Esophagus muscularis mucosa (tissue), 4 donors: Measurements from ENCODE around the gene GPX6. TPM values are rescaled to one million over a fixed set of nuclear protein-coding genes. Genes with fewer than 3 reads are reported as not detected.
"Not testable (repeated sequence)": the region's sequence is repeated elsewhere in the genome, so short reads cannot be mapped to it uniquely, and the experiment has no call there.

Experiments
- DNase-seq: peaks from one replicate; pipeline ENCODE4 v3.0.0-alpha.2; 2017; ENCODE audit errors: extremely low spot score
- H3K27ac ChIP-seq, 4 donors: fragments of 200-600 bp; sonication (generic); replicated peaks in 1 of 4; 1 replicate in 3 of 4; 2 replicates in 1 of 4; pipeline ENCODE4 v1.5.1; 2016 to 2019; ENCODE audit warnings: mild to moderate bottlenecking in 1 of 4
- H3K27me3 ChIP-seq, 4 donors: fragments of 200-600 bp; sonication (generic); one replicate each; pipeline versions ENCODE4 v1.5.1 to v1.6.0; 2016 to 2019
- H3K36me3 ChIP-seq, 4 donors: fragments of 200-600 bp; sonication (generic); one replicate each; pipeline ENCODE4 v1.5.1; 2016 to 2019
- H3K4me1 ChIP-seq, 4 donors: fragments of 200-600 bp; sonication (generic); one replicate each; pipeline ENCODE4 v1.5.1; 2016 to 2019
- H3K4me3 ChIP-seq, 4 donors: fragments of 200-600 bp; sonication (generic); 1 replicate in 2 of 4; 2 replicates in 2 of 4; pipeline ENCODE4 v1.5.1; 2016 to 2019; ENCODE audit warnings: mild to moderate bottlenecking in 4 of 4, moderate library complexity in 1 of 4
- H3K9me3 ChIP-seq, 4 donors: fragments of 200-600 bp; sonication (generic); 1 replicate in 3 of 4; 2 replicates in 1 of 4; pipeline ENCODE4 v1.5.1; 2016 to 2019
- EP300 ChIP-seq: sonication (generic); formaldehyde crosslinking; IDR thresholded peaks from one replicate; pipeline ENCODE4 v1.6.1; 2017; ENCODE audit warnings: antibody characterized with exemption
- POLR2A ChIP-seq: fragments of 450-650 bp; IDR thresholded peaks from one replicate; pipeline ENCODE4 v1.6.1; 2017; ENCODE audit warnings: antibody characterized with exemption, moderate library complexity, mild to moderate bottlenecking, low read depth
- POLR2AphosphoS5 ChIP-seq, 2 donors: sonication (generic); formaldehyde crosslinking; IDR thresholded peaks; one replicate each; pipeline ENCODE4 v1.6.1; 2017; ENCODE audit warnings: antibody characterized with exemption in 2 of 2
- WGBS: methylation state at CpG from one replicate; pipeline ENCODE4 v1.1.5; 2018; 5-methylcytosine and 5-hydroxymethylcytosine counted together
- intact Hi-C: fragments of 100-400 bp; cut with DNase I; formaldehyde crosslinking; loops from one replicate; pipeline ENCODE4 v1.15.1; 2023
- total RNA-seq, 4 donors: library from RNA; depleted of rRNA; stranded (reverse); fragments of >200 nt; gene quantifications; one replicate each; pipeline versions ENCODE4 v1.1.0 to v1.2.1, GENCODE V29; 2016
- TF ChIP-seq, protein P1 (sequence below), 3 experiments: fragments of 200-600 bp in 2 of 3; fragments of 450-650 bp in 1 of 3; sonication (generic) in 2 of 3; IDR thresholded peaks; one replicate each; pipeline ENCODE4 v1.5.1; 2017 to 2019; ENCODE audit warnings: antibody characterized with exemption in 3 of 3, mild to moderate bottlenecking in 2 of 3, moderate library complexity in 1 of 3

The GPX6 gene
- total RNA-seq, 4 donors from 2014 or later: not detected

DNA sequence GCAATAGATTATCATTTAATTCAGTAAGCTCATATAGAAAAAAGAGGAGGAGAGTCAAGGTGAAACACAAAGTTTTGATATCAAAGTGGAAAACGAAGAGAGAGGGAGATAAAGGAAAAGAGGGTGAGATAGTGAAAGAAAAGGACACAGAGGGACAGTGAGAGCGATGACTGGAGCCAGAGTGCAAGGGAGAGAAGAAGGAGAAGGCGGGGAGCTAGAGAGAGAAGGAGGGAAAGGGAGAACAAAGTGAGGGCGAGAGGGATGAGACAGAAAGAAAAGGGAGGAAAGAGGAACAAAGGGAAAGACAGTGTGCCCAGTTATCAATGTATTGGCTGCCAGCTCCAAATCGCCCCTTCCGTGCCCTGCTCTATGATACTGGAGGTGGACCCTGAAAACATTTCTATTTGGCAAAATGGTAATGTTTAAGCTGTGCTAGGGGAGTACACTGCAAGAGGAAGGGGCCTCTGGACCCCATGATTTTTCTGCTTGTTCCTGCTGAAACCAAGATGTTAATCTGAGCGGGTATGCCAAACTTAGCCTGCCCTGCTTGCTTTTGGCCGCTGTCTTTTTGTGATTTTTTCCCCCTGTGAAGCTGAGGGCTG is 37.9 kb upstream of the GPX6 start:
- H3K27ac ChIP-seq: no peak overlapping the region
- no peaks in the 10 kb centered on the region for H3K9me3 ChIP-seq
- H3K36me3 ChIP-seq: no peaks in the 10 kb centered on the region
- no peak for DNase-seq
- no peaks in the 10 kb centered on the region for H3K4me1 ChIP-seq
- H3K27me3 ChIP-seq: peaks cover 0 to 57% (median 0%) of the 10 kb centered on the region in 4 donors
- H3K4me3 ChIP-seq: no peak overlapping the region
- intact Hi-C loops: no loop called here
- 52% methylated on average over 8 of the region's 8 CpGs for WGBS
- TF ChIP-seq POLR2A (no peak), POLR2AphosphoS5 (IDR thresholded peaks at IDR 0.05) (no peak), EP300 (no peak)
- TF ChIP-seq, protein P1, sequence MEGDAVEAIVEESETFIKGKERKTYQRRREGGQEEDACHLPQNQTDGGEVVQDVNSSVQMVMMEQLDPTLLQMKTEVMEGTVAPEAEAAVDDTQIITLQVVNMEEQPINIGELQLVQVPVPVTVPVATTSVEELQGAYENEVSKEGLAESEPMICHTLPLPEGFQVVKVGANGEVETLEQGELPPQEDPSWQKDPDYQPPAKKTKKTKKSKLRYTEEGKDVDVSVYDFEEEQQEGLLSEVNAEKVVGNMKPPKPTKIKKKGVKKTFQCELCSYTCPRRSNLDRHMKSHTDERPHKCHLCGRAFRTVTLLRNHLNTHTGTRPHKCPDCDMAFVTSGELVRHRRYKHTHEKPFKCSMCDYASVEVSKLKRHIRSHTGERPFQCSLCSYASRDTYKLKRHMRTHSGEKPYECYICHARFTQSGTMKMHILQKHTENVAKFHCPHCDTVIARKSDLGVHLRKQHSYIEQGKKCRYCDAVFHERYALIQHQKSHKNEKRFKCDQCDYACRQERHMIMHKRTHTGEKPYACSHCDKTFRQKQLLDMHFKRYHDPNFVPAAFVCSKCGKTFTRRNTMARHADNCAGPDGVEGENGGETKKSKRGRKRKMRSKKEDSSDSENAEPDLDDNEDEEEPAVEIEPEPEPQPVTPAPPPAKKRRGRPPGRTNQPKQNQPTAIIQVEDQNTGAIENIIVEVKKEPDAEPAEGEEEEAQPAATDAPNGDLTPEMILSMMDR (IDR thresholded peaks at IDR 0.05): no peak

DNA sequence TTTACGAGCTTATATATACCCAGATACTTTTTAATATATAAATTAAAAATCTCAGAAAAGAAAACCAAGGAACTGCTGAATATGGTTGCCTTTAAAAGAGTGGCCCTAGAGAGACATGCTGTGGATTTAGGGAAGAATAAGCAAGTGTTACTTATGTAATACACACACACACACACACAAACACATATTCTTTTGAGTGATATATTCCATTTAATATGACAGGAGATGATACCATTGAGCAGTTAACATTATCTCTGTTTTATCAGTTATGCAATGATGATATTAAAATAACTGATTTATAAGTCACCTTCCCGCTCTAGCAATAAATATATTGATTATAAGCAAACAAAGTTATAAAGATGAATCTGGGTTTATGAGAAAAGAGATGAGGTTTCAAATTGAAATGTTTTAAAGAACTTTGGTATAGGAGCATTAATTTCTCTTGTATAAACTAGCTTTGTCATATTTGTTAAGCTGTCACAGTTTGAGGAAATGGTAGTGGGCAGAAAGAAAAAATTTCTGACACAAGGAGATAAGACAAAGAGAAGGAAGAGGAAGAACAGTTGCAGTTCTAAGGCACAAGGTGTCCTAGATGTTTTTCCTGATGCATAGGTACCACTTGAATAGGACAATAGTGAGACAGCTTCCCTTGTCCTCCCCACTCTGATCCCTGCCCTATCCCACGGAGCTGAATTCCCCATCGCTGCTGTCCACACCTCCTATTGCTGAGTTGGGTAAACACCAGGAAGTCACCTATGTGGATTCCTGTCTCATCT is 36.5 kb upstream of the GPX6 start:
- Histone ChIP-seq H3K9me3 (peaks cover 0 to 5% (median 0%) of the 10 kb centered on the region in 4 donors), H3K4me3 (no peak overlapping the region), H3K4me1 (no peaks in the 10 kb centered on the region), H3K36me3 (no peaks in the 10 kb centered on the region), H3K27me3 (peaks cover 0 to 56% (median 0%) of the 10 kb centered on the region in 4 donors), H3K27ac (no peak overlapping the region)
- WGBS: 68% methylated on average over 4 of the region's 4 CpGs
- DNase-seq: no peak
- intact Hi-C loops: no loop called here
- no peak for TF ChIP-seq POLR2AphosphoS5 (IDR thresholded peaks at IDR 0.05)
- TF ChIP-seq POLR2A: no peak
- TF ChIP-seq, protein P1 (IDR thresholded peaks at IDR 0.05): no peak
- TF ChIP-seq EP300: no peak

DNA sequence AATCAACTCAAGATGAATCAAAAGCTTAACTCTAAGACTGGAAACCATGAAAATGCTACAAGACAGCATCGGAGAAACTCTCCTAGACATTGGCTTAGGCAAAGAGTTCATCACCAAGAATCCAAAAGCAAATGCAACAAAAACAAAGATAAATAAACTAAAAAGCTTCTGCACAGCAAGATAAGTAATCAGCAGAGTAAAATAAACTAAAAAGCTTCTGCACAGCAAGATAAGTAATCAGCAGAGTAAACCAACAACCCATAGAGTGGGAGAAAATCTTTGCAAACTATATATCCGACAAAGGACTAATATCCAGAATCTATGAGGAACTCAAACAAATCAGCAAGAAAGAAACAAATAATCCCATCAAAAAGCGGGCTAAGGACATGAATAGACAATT is 31.4 kb upstream of the GPX6 start:
- H3K9me3 ChIP-seq, H3K4me3 ChIP-seq, H3K4me1 ChIP-seq, H3K27ac ChIP-seq, DNase-seq, intact Hi-C loops, H3K36me3 ChIP-seq: not testable (repeated sequence)
- H3K27me3 ChIP-seq: peaks cover 0 to 45% (median 0%) of the 10 kb centered on the region in 4 donors
- WGBS: 76% methylated on average over 3 of the region's 3 CpGs

DNA sequence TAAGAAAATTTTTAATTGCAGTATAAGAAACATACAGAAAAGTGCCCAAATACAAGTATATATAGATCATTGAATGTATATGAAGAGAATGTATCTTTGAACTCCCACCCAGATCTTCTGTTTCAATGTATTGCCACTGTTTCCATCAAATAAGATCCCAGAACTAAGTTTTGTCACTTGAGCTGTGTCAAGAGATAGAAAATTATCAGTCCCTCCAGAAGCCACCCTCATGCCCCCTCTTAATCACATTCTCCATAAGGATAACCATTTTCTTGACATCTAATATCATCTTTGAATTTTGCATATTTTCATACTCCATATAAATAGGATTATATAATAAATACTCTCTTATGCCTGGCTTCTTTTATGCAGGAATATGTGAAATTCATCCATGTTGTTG is 30.4 kb upstream of the GPX6 start:
- H3K27ac ChIP-seq: no peak overlapping the region
- H3K27me3 ChIP-seq: peaks cover 0 to 54% (median 0%) of the 10 kb centered on the region in 4 donors
- H3K4me1 ChIP-seq: peaks cover 0 to 6% (median 1%) of the 10 kb centered on the region in 4 donors
- intact Hi-C loops: no loop called here
- H3K4me3 ChIP-seq: no peak overlapping the region
- TF ChIP-seq, protein P1 (IDR thresholded peaks at IDR 0.05): no peak
- TF ChIP-seq POLR2A (no peak), EP300 (no peak), POLR2AphosphoS5 (IDR thresholded peaks at IDR 0.05) (no peak)
- H3K36me3 ChIP-seq: no peaks in the 10 kb centered on the region
- no peak for DNase-seq
- peaks cover 0 to 5% (median 2%) of the 10 kb centered on the region in 4 donors for H3K9me3 ChIP-seq
